ENCODE results near the gene RALB. TPM values are rescaled to one million over a fixed set of nuclear protein-coding genes. Genes with fewer than 3 reads are reported as not detected.

The RALB gene
- total RNA-seq, 1 donor from 2014 or later, result 65.9 TPM

DNA sequence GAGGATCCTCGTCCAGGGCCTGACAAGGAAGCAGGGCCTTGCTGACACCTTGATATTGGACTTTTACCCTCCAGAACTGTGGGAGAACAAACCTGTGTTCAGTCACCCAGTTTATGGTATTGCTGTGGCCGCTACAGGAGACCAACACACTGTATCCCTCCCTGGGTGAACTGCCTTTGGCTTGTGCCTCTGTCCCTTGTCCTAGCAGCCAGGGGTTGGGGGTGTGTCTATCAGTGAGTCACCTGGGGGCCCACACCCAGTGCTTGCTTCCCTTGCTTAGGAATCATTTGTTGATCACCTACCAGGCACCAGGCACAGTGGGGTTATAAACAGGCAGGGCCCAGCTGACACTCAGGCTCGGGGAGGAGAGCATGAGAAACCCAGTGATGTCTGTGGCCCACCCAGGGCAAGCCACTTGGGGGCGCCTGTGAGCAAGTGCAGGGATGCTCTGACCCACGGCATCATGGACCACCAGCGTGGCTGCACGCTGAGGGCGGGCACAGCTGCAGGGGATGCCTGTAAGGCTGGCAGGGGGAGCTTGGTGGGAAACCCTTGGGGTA is 46.5 kb upstream of the RALB start:
- DNase-seq (no peak), ATAC-seq (peak; percentile 52)
- no peak overlapping the region for H3K4me3 ChIP-seq
- H3K4me1 ChIP-seq, result peaks cover 8% of the 10 kb centered on the region
- no peaks in the 10 kb centered on the region for H3K36me3 ChIP-seq
- no peaks in the 10 kb centered on the region for H3K27me3 ChIP-seq
- no peak overlapping the region for H3K27ac ChIP-seq
- TF ChIP-seq, protein P1, sequence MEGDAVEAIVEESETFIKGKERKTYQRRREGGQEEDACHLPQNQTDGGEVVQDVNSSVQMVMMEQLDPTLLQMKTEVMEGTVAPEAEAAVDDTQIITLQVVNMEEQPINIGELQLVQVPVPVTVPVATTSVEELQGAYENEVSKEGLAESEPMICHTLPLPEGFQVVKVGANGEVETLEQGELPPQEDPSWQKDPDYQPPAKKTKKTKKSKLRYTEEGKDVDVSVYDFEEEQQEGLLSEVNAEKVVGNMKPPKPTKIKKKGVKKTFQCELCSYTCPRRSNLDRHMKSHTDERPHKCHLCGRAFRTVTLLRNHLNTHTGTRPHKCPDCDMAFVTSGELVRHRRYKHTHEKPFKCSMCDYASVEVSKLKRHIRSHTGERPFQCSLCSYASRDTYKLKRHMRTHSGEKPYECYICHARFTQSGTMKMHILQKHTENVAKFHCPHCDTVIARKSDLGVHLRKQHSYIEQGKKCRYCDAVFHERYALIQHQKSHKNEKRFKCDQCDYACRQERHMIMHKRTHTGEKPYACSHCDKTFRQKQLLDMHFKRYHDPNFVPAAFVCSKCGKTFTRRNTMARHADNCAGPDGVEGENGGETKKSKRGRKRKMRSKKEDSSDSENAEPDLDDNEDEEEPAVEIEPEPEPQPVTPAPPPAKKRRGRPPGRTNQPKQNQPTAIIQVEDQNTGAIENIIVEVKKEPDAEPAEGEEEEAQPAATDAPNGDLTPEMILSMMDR (IDR thresholded peaks at IDR 0.05), result peak; percentile 41
- intact Hi-C loops (cut with DNase I), result no loop called here
- H3K9me3 ChIP-seq, result no peaks in the 10 kb centered on the region

DNA sequence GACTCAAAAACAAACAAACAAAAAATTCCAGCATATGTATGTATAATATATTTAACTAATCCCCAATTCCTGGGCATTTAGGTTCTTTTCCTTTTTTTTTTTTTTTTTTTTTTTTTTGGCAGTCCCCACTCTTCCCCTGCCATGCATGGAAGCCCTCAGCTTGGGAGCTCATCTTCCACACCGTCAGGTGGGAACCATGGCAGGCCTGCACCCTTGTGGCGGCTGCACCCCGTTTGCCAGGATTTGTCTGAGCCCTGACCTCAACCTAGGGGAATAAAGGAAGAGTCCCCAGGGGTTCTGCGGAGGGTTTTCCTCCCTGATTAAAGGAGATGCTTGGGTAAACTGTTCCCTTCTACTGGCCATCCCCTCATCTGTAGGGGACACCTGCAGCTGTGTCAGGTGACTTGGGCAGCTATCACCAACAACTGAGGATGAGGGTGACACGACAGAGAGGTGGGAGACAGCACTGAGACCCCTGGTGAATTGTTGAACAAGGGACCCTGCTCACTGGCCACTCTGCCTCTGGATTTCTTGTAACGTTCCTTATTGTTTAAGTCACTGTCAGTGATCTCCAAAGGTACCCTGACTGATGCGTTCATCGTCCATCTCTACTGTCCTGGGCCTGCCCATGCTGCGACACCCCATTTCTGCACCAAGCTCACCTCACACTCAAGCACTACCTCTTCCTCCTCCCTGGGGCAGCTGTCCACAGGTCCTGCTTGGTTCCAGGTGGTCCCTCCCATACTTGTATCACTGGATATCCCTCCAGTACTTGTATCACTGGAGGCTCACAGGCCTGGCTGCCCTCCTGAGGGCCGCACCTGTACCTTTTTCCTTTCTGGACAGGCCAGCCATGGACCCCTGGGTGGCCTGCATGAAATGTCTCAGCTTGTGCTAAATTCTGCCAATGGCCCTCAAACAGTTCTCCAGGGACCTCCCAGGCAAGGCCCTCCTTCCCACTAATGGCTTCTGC is 44.0 kb upstream of the RALB start:
- no peak overlapping the region for H3K4me3 ChIP-seq
- DNase-seq (no peak), ATAC-seq (no peak)
- no peaks in the 10 kb centered on the region for H3K27me3 ChIP-seq
- TF ChIP-seq, protein P1 (IDR thresholded peaks at IDR 0.05), result no peak
- no peak overlapping the region for H3K27ac ChIP-seq
- H3K4me1 ChIP-seq, result peaks cover 8% of the 10 kb centered on the region
- intact Hi-C loops (cut with DNase I), result no loop called here
- no peaks in the 10 kb centered on the region for H3K36me3 ChIP-seq
- H3K9me3 ChIP-seq, result no peaks in the 10 kb centered on the region

DNA sequence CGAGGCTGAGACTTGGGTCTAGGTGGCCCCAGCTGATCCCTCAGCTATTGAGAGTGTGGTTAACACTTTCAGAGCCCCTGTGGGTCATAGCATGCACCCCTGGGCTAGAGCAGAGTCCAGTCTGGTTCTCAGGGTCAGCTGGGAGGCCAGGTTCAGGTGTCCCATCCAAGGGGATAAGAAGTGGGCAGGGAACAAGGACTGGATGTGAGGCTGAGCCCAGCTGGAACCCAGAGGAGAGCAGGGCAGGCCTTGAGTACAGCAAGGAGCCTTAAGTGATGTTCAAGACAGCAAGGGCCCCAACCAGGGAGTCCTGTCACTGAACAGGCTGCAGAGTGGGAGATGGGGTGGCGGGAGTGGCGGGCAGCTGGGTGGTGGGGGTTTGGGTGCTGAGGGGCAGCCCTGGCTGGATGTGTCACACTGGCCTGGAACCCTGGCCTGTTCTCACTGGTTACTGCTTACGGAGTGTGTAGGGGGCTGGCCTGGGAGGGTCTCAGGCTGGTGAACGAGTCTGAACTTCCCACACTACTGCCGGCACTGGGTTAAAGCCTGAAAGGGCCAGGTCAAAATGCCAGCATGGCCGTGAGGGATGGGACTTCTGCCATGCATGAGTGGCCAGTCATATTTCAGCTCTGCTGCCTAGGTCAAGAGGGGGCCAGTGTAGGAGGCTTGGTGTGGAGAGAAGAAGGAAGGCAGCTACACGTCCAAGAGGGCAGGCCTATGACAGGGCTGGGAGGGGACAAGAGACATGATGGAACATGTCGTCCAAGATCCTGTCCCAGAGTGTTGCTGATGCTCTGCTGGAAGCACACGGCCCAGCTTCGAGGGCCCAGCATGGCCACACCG is 43.0 kb upstream of the RALB start:
- DNase-seq (no peak), ATAC-seq (peak; percentile 10)
- no peaks in the 10 kb centered on the region for H3K27me3 ChIP-seq
- H3K9me3 ChIP-seq, result no peaks in the 10 kb centered on the region
- H3K27ac ChIP-seq, result no peak overlapping the region
- TF ChIP-seq, protein P1 (IDR thresholded peaks at IDR 0.05), result no peak
- intact Hi-C loops (cut with DNase I), result no loop called here
- H3K36me3 ChIP-seq, result no peaks in the 10 kb centered on the region
- no peak overlapping the region for H3K4me3 ChIP-seq
- H3K4me1 ChIP-seq, result peaks cover 8% of the 10 kb centered on the region

DNA sequence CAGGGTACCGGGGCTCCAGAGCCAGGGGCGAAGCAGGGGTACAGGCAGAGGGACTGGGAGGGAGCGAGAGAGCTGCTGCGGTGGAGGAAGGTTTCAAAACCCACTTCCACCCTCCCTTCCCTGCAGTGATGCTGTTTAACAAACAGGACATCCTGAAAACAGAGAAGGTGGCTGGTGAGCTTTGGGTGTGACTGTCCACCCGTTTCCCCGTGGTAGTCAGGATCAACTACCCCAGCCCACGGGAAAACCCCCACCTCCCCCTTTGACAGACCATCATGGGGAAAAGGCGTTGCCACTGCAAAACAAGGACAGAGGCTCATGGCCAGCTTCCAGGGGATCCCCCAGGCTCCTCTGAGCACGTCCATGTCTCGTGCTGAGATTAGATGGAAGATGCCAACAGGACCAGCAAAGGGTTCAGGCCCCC is 42.4 kb upstream of the RALB start:
- DNase-seq, result no peak
- H3K4me1 ChIP-seq, result peaks cover 8% of the 10 kb centered on the region
- no peak overlapping the region for H3K27ac ChIP-seq

DNA sequence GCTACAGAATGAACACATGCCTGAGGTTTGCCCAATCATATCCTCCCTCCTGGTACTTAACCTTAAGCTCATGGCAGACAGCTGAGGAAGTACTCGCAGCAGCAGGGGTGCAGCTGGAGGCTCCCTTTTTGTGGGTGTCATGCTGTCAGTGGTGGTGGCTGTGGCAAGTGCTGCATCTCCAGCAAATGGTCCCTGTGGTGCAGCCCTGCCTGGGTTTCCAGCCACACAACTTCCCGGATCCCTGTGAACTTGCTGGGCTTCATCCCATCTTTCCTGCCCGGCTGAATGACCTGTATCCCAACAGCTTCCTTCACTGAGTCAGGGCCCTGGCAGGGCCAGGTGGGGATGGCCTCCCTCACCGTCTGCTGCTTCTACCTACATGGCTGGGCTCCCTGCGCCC is 34.5 kb upstream of the RALB start:
- DNase-seq (no peak), ATAC-seq (no peak)
- Histone ChIP-seq H3K9me3 (no peaks in the 10 kb centered on the region), H3K27me3 (no peaks in the 10 kb centered on the region), H3K4me3 (no peak overlapping the region), H3K27ac (no peak overlapping the region), H3K4me1 (peaks cover 23% of the 10 kb centered on the region), H3K36me3 (no peaks in the 10 kb centered on the region)
- TF ChIP-seq, protein P1 (IDR thresholded peaks at IDR 0.05), result no peak
- intact Hi-C loops (cut with DNase I), result no loop called here

More for the DNA sequence above, 42.4 kb upstream of the RALB start:
- no peaks in the 10 kb centered on the region for H3K27me3 ChIP-seq
- ATAC-seq, result peak; percentile 24
- H3K36me3 ChIP-seq, result no peaks in the 10 kb centered on the region
- intact Hi-C loops (cut with DNase I), result no loop called here
- TF ChIP-seq, protein P1 (IDR thresholded peaks at IDR 0.05), result no peak
- H3K4me3 ChIP-seq, result no peak overlapping the region
- no peaks in the 10 kb centered on the region for H3K9me3 ChIP-seq

All from upper lobe of right lung (tissue), 1 donor.